Fibroblast of upper back skin (primary cell): Measurements from ENCODE around the gene C1orf232.

ENCODE experiments used
- DNase-seq: peaks from one replicate; pipeline ENCODE4 v3.0.0-alpha.2; 2013

The C1orf232 gene

DNA sequence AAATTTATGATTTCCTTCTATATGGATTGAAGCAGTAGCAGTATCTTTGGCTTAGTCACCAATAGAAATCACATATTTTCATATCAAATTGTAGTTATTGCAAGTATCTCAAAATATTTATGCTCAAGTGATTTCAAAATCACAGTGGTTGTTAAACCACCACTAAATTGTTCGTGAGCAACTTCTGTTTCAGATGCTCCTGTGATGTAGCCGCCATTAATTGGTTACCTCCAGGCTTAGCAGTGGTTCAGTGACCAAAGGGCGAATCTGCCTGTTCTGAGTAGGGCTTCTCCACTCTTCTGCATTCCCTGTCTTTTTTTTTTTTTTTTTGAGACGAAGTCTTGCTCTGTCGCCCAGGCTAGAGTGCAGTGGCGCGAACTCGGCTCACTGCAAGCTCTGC lies 6.6 kb upstream of the C1orf232 start:
- DNase-seq: no peak

DNA sequence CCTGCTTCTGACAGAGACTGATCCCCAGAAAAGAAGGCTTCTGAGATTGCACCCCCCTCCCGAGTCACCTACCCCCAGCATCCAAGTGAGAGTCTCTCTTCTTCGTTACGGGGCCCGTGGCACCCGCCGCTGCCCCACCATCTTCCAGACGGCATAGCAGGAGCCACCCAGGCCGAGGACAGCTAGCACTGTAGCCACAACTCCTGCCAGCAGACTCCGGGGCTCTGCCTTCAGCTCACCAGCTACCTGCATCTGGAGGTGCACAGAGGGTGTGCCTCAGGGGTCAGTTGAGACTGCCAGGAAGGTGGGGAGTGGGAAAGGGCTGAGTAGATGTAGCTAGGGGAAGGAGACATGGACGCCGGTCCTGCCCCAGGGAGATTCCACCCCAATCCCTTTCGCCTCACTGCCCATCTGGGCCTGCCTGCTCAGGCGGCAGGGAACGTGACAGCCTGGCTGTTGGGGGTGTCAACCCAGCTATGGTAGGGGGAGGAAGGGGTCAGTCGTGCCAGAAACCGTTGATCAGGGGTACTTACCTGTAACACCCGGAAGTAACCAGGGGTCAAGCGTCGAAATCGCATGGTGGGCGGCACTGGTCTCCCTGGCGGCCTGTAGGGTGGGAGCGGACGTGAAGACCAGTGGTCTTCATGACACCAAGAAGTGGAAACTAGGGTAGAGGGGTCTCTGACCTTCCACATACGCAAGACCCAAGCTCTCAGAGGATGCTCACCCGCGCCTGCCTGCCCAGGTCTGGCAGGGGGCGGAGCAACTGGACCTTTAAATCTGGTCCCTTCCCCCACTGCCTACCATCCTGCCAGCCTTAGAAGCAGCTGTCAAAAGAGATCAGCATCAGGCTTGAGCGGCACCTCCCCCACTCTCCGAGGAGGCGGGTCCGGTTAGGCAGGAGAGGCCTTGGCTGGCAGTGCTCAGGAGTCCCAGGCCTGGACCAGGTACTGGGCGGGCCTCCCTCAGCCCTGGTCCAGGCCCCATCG lies 2.6 kb upstream of the C1orf232 start, which contains the start of gene ZNF593OS:
TSS of gene ZNF593OS (minus strand) at position 749 of the 989 bp plus-strand sequence. CDS start at position 578, 171 bp downstream.
- DNase-seq: no peak

DNA sequence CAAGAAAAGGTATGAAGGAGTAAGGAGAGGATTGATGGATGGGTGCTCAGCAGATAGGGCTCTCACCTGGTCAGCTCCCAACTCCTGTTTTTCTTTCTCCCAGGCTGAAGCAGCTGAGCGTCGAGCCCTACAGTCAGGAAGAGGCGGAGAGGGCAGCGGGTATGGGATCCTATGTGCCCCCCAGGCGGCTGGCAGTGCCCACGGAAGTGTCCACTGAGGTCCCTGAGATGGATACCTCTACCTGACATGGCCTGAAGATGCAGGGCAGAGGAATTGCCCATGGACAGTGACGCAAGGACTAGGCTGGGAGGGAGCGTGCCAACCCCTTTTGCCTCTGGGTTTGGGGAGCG lies 1.7 kb upstream of the C1orf232 start:
- DNase-seq: no peak

DNA sequence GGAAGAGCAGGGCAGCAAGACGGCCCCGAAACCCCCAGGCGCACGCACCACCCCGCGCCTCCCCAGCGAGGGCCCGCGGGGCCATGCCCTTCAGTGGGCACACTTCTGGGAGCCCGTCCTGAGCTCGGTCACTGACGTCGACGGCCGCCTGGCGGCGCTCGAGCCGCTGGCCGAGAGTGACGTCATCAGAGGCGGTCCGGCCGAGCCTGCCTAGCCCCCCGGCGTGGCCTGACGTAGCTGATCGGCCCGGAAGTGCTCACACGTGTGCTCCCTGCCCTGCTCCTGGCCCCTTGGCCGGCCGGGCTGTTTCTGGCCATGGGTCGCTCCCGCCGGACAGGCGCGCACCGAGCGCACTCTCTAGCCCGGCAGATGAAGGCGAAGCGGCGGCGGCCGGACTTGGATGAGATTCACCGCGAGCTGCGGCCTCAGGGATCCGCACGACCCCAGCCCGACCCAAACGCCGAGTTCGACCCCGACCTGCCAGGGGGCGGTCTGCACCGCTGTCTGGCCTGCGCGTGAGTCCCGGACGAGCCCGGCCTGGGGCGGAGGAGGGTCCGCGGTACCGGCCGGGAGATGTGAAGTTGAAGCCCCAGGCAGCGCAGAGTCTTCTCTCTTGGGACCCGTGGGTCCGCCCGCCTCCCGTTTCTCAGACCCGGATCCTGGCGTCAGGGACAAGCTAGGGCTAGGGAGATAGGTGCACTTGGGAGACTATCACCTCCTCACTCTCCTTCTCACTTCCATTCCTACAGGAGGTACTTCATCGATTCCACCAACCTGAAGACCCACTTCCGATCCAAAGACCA lies 1.1 kb upstream of the C1orf232 start, which contains the start of gene ZNF593:
TSS of gene ZNF593 (plus strand) at position 240 of the 803 bp plus-strand sequence. CDS start at position 316, 76 bp downstream.
- DNase-seq: peak; percentile 88

DNA sequence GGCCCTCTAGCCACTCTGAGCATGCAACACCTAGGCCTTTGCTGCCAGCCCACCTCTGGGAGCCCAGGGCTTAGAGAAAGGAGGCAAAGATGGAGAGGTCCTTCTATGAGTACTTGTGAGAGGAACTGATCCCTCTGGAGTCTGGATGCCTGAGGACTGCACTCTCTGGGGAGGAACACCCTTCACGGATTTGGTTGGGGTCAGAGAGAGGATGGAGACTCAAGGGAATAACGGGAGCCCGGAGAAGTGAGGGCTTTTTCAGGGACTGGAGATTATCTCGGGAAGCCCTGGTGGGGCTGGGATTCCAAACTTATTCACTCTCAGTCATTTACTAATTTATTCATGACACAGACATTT lies 413 bp upstream of the C1orf232 start:
- DNase-seq: no peak

DNA sequence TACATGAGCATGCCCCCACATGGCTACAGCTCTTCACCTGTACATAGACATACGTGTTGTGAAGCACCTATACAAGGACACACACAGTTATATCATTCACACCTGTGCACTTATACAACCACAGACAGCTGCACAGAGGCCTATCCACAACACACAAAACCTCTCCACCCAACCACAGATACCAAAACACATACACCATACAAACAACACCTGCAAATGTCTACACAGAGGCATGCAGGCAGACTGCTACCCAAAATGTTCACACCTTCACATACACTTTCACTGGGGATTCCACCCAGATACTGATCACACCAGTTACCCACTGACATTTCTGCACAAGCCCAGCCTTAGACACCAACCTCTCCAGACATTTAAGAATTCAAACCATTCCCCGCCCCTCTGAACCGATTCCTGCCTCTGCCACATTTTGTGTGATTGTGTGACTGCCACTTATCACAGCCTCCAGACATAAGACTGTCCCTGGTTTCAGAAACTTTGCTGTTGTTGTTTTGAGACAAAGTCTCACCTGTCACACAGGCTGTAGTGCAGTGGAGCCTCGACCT lies 2.0 kb downstream of the C1orf232 start:
- DNase-seq: no peak

DNA sequence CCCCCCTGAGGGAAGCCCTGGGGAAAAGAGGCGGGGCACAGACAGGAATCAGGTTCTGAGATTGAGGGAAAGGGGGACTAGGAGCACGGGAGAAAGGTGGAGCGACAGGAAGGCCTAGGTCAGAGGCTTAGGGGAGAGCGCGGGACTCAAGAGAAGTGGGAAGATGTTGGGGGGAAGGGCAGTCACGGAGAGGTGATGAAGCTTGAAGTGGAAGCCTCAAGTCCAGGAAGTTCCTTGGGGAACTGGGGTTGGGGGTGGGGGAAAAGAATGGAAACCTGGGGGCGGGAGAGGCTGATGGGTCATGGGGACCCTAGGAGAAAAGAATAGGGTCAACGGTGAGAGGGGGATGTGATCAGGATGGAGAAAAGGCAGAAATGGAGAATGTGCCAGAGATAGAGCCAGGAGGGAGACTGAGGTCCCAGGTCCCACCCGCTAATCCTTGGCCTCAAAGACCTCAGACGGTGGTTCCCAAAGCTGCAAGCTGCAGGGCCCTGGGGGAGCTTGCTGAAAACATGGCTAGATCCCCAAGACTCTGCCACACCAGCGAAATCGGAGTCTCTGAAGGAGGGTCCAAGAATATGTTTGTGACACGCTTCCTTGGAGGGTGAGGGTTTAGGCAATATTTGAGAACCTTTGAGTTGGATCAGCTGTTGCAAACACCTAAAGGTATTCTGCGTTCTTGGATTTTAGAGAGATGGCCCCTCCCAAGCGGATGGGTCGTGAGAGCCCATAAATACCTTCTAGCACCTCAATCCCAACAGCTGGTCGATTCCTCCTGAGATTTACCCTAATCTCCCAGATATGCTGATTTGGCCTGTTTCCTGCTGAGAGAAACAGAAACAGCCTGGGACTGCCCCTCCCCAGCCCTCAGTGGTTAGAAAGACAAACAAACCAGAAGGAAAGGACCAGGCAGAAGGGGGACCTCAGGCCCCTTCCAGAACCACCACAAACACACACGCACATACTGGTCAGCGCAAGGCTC lies 3.6 kb downstream of the C1orf232 start:
- no peak for DNase-seq

DNA sequence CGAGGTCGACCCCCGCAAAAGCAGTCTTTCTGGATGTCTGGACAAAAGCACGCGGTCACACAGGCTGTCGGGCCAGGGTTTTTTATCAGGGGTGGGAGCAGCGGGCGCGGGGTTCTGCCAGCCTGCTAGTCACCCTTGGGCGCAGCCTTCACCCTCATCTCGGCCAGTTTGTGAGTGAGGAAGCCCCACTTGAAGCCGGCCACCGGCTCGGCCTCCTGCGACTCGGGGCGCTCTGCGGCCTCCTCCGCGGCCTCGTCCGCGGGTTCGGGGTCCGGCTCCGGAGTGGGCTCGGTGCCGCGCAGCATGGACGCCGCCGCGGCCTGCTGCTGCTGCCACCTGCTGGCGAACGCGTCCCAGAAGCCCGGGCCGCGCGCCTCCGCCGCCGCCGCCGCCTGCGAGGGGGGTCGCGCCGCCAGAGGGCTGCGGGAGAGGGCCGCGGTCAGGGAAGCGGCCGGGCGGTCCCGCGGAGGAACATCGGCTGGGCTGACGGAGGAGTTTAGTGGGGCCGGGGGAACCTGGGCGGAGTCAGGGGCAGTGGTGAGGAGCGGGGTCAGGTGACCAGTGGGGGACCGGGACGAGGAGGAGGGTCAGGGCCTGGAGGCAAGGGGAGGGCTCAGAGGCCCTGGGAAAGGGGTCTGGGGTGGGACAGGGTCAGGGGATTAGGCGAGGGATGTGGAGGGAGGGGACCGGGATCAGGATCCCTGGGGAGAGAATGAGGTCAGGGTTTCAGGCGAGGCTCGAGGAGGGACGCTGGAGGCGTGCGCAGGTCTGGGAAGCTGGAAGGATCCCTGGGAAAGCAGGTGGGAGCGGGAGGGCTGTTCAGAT lies 4.5 kb downstream of the C1orf232 start:
- no peak for DNase-seq

DNA sequence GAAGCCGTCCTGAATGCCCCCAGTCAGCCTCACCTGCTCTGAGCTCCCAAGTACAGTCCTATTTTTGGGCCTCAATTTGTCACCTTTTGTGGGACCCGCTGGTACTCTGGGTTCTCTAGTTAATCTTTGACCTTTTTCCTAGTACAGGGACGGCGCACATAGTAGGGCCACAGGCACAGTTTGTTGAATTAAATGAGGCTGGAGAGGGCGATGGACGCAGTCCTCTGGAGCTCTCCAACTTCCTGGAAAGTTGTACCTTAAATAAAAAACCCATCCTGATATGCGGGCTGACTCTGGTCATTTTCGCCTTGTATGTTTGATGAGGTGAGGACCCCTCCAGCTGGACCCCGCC lies 5.1 kb downstream of the C1orf232 start:
- DNase-seq: no peak

DNA sequence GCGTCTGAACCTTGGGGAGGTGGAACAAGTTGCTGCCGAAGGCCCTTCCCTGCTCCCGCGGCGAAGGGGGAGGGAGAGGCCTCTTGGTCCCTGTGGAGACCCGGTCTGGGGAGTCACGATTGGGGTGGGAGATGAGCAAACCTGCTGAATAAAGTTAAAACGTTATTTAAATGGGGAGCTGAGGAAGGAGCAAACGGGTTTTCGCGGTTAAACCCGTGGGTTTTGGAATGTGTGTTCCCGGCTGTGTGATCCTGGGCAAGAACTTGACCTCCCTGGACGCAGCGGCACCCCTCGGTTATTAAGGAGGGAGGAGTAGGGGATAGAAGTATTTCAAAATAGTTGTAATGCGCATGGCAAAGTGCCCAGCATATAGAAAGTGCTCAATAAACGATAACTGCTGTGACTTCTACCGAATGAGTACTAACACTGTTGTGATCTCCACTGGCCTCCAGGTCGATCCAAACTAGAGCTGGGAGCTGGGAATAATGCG lies 6.5 kb downstream of the C1orf232 start:
- DNase-seq: no peak

DNA sequence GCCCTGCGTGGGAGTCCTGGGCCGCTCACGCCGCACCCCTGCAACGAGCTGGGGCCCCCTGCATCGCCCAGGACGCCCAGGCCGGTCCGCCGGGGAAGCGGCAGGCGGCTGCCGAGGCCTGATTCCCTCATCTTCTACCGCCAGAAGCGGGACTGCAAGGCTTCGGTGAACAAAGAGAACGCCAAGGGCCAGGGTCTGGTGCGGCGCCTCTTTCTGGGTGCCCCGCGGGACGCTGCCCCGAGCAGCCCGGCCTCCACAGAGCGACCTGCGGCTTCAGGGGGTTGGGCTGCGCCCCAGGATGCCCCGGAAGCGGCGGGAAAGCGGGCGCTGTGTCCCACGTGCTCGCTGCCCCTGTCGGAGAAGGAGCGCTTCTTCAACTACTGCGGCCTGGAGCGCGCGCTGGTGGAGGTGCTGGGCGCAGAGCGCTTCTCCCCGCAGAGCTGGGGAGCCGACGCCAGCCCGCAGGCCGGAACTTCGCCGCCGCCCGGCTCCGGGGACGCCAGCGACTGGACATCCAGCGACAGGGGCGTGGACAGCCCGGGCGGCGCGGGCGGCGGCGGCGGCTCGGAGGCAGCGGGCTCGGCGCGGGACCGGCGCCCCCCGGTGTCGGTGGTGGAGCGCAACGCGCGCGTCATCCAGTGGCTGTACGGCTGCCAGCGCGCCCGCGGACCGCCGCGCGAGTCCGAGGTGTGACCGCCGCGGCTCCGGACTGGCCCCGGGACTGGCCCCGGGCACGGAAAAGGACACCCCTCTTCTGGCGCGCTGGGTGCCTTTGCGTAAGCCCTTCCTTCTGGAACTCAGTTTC lies 7.1 kb downstream of the C1orf232 start:
- DNase-seq: peak; percentile 51

DNA sequence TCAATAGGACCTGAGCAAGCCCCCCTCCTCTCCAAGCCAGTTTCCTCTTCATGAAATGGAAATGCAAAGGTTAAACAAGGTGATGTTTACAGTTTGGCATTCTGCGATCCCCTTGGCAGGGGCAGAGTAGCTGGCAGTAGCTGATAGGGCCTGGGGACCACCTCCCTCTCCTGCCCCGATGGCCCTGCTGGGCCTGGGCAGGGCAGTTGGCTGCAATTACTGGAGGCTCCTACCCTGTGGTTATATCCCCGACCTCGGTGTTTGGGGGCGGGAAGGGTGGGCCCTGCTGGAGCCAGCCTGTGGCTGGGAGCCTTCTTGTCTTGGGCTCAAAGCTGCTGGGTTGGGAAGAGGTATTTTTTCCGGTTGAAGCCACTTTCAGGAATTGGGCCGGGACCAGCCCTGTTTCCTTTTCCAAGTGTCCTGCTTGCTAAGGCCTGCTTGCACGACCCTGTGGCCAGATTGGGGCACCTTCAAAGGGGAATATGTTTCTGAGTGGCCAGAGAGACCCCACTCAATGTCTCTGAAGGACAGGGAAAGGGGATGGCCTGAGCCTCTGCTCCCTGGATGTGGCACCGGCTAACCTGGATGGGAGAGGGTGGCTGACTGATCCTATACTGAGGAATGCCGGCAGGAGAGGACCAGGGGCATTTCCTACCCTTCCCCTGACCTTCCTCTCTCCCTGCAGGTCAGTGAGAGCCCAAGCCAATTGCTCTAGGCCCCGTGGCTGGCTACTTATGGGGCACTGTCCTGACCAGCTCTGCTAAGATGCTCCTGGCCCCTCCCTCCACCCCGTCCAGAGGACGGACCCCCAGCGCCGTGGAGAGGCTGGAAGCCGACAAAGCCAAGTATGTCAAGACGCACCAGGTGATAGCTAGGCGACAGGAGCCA lies 8.0 kb downstream of the C1orf232 start:
- DNase-seq: no peak

DNA sequence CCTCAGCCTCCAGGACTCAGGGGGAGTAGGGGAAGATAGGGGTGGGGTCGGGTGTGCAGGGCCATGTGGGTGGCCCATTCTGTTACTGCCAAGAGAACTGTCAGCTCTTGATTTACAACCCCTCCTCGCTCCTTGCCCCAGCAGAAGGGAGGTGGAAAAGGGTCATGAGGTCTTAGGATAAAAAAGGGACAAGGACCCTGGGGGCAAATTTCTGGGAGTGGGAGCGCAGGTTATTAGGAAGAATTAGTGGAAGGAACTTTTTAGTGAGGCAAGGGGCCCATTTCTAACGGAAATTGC lies 9.1 kb downstream of the C1orf232 start:
- DNase-seq: no peak

DNA sequence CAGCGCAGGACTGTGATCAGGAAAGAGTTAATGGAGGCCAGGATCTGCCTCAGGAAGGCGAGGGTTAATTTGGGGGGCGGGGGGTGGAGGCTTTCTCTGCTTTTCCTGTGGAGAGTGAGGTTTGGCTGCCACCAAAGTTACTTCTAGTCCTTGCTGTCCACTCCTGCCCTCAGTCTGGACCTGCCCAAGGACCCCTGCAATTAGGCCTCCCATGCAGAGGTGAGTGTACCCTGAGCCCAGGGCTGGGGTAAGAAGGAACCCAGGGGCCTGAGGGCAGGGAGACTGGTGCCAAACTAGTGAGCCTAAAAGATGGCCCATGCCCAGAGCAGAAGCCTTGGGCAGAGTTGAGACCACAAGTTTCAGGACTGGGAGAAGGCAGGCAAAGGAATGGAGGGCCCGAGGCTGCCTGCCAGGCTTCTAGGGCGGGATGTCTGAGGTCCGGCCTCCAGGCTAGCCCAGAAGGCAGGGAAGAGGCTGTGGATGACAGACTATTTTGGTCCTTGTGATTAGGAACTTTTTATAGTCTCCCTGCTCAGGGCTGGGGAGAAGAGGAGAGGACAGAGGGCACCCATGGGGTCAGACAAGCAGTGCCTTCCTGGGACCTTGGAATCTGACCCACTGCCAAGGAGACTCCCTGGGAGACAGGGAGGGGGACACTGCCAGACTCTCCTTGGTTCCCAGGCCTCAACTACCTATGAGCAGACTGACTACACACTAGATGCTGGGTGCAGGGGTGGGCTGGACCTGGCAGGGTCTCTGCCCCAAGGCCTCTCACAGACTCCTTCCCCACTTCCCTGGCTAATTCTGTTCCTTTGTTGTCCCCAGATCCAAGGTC lies 9.6 kb downstream of the C1orf232 start, which contains the start of gene FAM110D:
TSS of gene FAM110D (plus strand) at position 172 of the 835 bp plus-strand sequence. CDS start 2,213 bp downstream, outside the sequence.
- DNase-seq: no peak

DNA sequence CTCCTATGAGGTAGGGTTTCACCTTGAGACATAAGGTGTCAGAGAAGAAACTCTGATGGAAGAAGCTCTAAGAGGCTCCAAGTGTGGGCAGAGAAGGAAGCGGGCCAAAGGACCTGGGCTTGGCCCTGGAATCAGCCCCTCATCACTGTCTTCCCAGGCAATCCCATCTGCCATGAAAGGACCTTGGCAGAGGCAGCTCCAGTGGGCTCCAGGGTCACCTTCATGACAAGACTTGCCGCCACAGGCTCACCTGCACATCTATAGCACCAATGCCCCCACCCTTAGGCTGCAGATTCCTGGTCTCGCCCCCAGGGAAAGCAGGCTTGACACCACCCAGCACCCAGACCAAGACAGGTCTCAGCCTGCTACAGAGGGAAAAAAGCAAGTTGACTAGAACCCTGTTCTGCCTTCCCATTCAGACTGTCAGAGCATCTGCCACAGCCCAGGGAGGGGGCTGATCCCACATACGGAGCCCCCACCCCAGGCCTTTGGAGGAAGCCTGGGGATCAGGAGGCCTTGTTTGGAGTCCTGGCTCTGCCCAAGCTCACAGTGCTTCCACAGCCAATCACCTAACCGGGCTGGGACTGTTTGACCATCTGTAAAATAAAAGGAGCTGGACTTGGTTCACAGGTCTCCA lies 10.4 kb downstream of the C1orf232 start:
- no peak for DNase-seq

DNA sequence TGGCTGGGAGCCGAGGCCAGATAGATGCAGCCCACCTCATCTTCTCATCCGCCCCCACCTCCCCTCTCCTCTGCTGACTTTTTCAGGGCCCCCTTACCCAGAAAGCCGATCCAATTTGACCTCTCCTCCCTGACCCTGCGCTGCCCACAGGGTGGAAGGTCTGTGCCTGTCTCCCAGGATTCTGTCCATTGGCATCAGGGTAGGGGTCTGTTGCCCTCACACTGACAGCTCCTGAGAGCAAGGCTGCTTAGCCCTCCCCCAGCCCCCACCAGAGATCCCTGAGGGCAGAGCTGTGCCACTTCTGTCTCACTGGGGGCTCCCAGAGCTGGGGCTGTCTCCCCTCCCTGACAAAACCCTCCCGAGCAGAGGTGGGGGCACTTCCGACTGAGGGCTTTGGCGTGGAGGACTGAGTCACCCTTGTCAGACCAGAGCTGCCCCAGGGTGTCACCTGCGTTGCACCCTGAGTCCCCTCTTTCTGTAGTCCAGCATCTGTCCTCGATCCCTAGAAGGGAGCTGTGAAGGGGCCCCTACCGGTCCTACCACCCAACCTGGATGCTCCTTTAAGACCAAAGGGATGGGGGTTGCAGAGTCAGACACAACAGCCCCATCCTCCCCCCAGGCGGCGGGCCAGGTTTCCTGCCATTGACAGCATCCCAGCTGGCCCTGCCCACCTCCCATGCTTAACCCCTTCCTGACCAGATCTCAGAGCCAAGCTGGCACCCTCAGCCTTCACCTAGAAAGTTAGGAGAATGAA lies 12.3 kb downstream of the C1orf232 start:
- peak; percentile 59 for DNase-seq
